Fibroblast of upper back skin (primary cell): ENCODE measurements around the gene LHFPL5.
A peak's percentile ranks its signal among the peaks of the same experiment; 100 is the strongest.

Experiments used
- DNase-seq: peaks from one replicate; pipeline ENCODE4 v3.0.0-alpha.2; 2013

Gene LHFPL5

GRCh38 chr6:35794536-35795452, 10.4 kb upstream of the LHFPL5 start:
- no peak for DNase-seq

- DNase-seq: no peak
These were observed 9.6 kb upstream of the LHFPL5 start for GRCh38 chr6:35795453-35796071.

- no peak for DNase-seq
These were observed 8.9 kb upstream of the LHFPL5 start for GRCh38 chr6:35796236-35796635.

GRCh38 chr6:35797837-35798526, 7.2 kb upstream of the LHFPL5 start:
- DNase-seq: no peak

- no peak for DNase-seq
These were observed 6.4 kb upstream of the LHFPL5 start for GRCh38 chr6:35798706-35799105.

- no peak for DNase-seq
These were observed 4.0 kb upstream of the LHFPL5 start for GRCh38 chr6:35801148-35801547.

GRCh38 chr6:35808688-35809087, 3.5 kb downstream of the LHFPL5 start:
- no peak for DNase-seq

- no peak for DNase-seq
These were observed 4.7 kb downstream of the LHFPL5 start for GRCh38 chr6:35809809-35810208.

- peak; percentile 32 for DNase-seq
These were observed 6.0 kb downstream of the LHFPL5 start for GRCh38 chr6:35810971-35811698.

GRCh38 chr6:35811699-35811995, 6.5 kb downstream of the LHFPL5 start:
- no peak for DNase-seq

- no peak for DNase-seq
These were observed 12.4 kb downstream of the LHFPL5 start for GRCh38 chr6:35817515-35817914.

GRCh38 chr6:35823601-35824000, 18.4 kb downstream of the LHFPL5 start:
- DNase-seq: no peak

- no peak for DNase-seq
These were observed 19.5 kb downstream of the LHFPL5 start for GRCh38 chr6:35824552-35825192.

GRCh38 chr6:35829306-35829705, 24.2 kb downstream of the LHFPL5 start:
- no peak for DNase-seq

GRCh38 chr6:35831257-35832007, 26.3 kb downstream of the LHFPL5 start:
- DNase-seq: no peak

- no peak for DNase-seq
These were observed 28.4 kb downstream of the LHFPL5 start for GRCh38 chr6:35833536-35833935.

- DNase-seq: no peak
These were observed 33.9 kb downstream of the LHFPL5 start for GRCh38 chr6:35839019-35839418.

GRCh38 chr6:35842381-35842780, 37.2 kb downstream of the LHFPL5 start:
- DNase-seq: no peak

- DNase-seq: no peak
These were observed 39.1 kb downstream of the LHFPL5 start for GRCh38 chr6:35844290-35844689.

- DNase-seq: no peak
These were observed 45.1 kb downstream of the LHFPL5 start for GRCh38 chr6:35850208-35850607.

GRCh38 chr6:35852994-35853393, 47.8 kb downstream of the LHFPL5 start:
- no peak for DNase-seq

- DNase-seq: no peak
These were observed 51.1 kb downstream of the LHFPL5 start for GRCh38 chr6:35856250-35856649.
